Upper lobe of right lung (tissue), 1 donor: ENCODE results near the gene PPP1R27. TPM values are rescaled to one million over a fixed set of nuclear protein-coding genes. Genes with fewer than 3 reads are reported as not detected.

ENCODE experiments used
- ATAC-seq: fragments of 200-7000 bp; cut with Tn5 transposase; one replicate; pipeline ENCODE4 v1.9.1; 2020; ENCODE audit warnings: mild to moderate bottlenecking, moderate library complexity
- DNase-seq: peaks from one replicate; pipeline ENCODE4 v3.0.0-alpha.2; 2020
- H3K27ac ChIP-seq: fragments of 200-600 bp; one replicate; pipeline ENCODE4 v1.8.0; 2022
- H3K27me3 ChIP-seq: fragments of 200-600 bp; one replicate; pipeline ENCODE4 v1.8.0; 2022; ENCODE audit warnings: mild to moderate bottlenecking
- H3K36me3 ChIP-seq: fragments of 200-600 bp; one replicate; pipeline ENCODE4 v1.8.0; 2022
- H3K4me1 ChIP-seq: fragments of 200-600 bp; one replicate; pipeline ENCODE4 v1.8.0; 2022
- H3K4me3 ChIP-seq: fragments of 200-600 bp; one replicate; pipeline ENCODE4 v1.8.0; 2022; ENCODE audit warnings: mild to moderate bottlenecking
- H3K9me3 ChIP-seq: fragments of 200-600 bp; one replicate; pipeline ENCODE4 v1.8.0; 2022
- CTCF ChIP-seq: fragments of 200-600 bp; IDR thresholded peaks from one replicate; pipeline ENCODE4 v1.8.0; 2022; ENCODE audit warnings: antibody characterized with exemption
- intact Hi-C: fragments of 100-400 bp; cut with DNase I; formaldehyde crosslinking; loops from one replicate; pipeline ENCODE4 v1.11.0; 2022
- total RNA-seq: library from RNA; stranded (reverse); fragmentation: NEBNext Ultra II Directional; extraction: Animal tissue kit (Norgen Biotek cat#: 25700); gene quantifications from one replicate; pipeline ENCODE4 v1.2.1, GENCODE V29; 2021
- donor health status: DM: no; HTN: yes; CAD: no; lungs with severe emphysema.

PPP1R27 gene
- total RNA-seq, 1 donor from 2014 or later = not detected

GRCh38 chr17:81829858-81830257, 5.0 kb downstream of the PPP1R27 start:
- Histone ChIP-seq H3K9me3 (no peaks in the 10 kb centered on the region), H3K4me1 (peaks cover 22% of the 10 kb centered on the region), H3K27me3 (no peaks in the 10 kb centered on the region), H3K27ac (no peak overlapping the region), H3K36me3 (no peaks in the 10 kb centered on the region), H3K4me3 (no peak overlapping the region)
- intact Hi-C loops = no loop called here
- DNase-seq (no peak), ATAC-seq (no peak)
- TF ChIP-seq CTCF = no peak

- Histone ChIP-seq H3K27me3 (no peaks in the 10 kb centered on the region), H3K36me3 (no peaks in the 10 kb centered on the region), H3K4me1 (peaks cover 13% of the 10 kb centered on the region), H3K9me3 (no peaks in the 10 kb centered on the region), H3K27ac (no peak overlapping the region), H3K4me3 (no peak overlapping the region)
- ATAC-seq (no peak), DNase-seq (no peak)
- intact Hi-C loops = no loop called here
- no peak for TF ChIP-seq CTCF
Observed at GRCh38 chr17:81828656-81829055, 6.2 kb downstream of the PPP1R27 start.

- ATAC-seq (no peak), DNase-seq (no peak)
- H3K27ac ChIP-seq = no peak overlapping the region
- no peaks in the 10 kb centered on the region for H3K9me3 ChIP-seq
- TF ChIP-seq CTCF = no peak
- no peaks in the 10 kb centered on the region for H3K27me3 ChIP-seq
- H3K4me3 ChIP-seq = no peak overlapping the region
- intact Hi-C loops = no loop called here
- H3K4me1 ChIP-seq = peaks cover 12% of the 10 kb centered on the region
- no peaks in the 10 kb centered on the region for H3K36me3 ChIP-seq
Observed at GRCh38 chr17:81825841-81826466, 8.9 kb downstream of the PPP1R27 start.

- intact Hi-C loops = no loop called here
- H3K9me3 ChIP-seq = no peaks in the 10 kb centered on the region
- DNase-seq = no peak
- H3K27ac ChIP-seq = no peak overlapping the region
- ATAC-seq = no peak
- peaks cover 12% of the 10 kb centered on the region for H3K4me1 ChIP-seq
- H3K36me3 ChIP-seq = no peaks in the 10 kb centered on the region
- no peak for TF ChIP-seq CTCF
- no peak overlapping the region for H3K4me3 ChIP-seq
- no peaks in the 10 kb centered on the region for H3K27me3 ChIP-seq
Observed at GRCh38 chr17:81824595-81824994, 10.3 kb downstream of the PPP1R27 start.

GRCh38 chr17:81823820-81824550, 10.9 kb downstream of the PPP1R27 start:
- Histone ChIP-seq H3K9me3 (no peaks in the 10 kb centered on the region), H3K4me3 (no peak overlapping the region), H3K36me3 (no peaks in the 10 kb centered on the region), H3K27me3 (no peaks in the 10 kb centered on the region), H3K4me1 (peaks cover 12% of the 10 kb centered on the region), H3K27ac (no peak overlapping the region)
- no peak for TF ChIP-seq CTCF
- intact Hi-C loops = no loop called here
- ATAC-seq (no peak), DNase-seq (no peak)
